T-cell (primary cell): ENCODE results near the gene TSR3. TPM values are rescaled to one million over a fixed set of nuclear protein-coding genes. Genes with fewer than 3 reads are reported as not detected.

Experiments used
- ATAC-seq, 4 experiments: fragments of 200-7000 bp in 3 of 4; fragments of 150-1000 bp in 1 of 4; cut with Tn5 transposase; replicated peaks in 1 of 4; 1 replicate in 3 of 4; 2 replicates in 1 of 4; pipeline ENCODE4 v1.10.0; 2021; ENCODE audit warnings: moderate library complexity in 3 of 4, mild to moderate bottlenecking in 2 of 4, moderate number of reproducible peaks in 1 of 4
- CTCF ChIA-PET, 2 donors: fragments of 300-600 bp; sonication (Branson Sonifier 250); formaldehyde crosslinking; loops; one replicate each; lab custom pipeline; 2022; ENCODE audit warnings: antibody characterized with exemption in 2 of 2; lab: Charles Lee
- POLR2A ChIA-PET, 2 donors: fragments of 300-600 bp; sonication (Branson Sonifier 250); formaldehyde crosslinking; loops; one replicate each; lab custom pipeline; 2022; ENCODE audit warnings: antibody characterized with exemption in 2 of 2; lab: Charles Lee
- DNase-seq, 35 experiments: peaks; one replicate each; pipeline versions ENCODE4 v3.0.0 to v3.0.0-alpha.2; 2013 to 2023
- H3K27ac ChIP-seq: one replicate; pipeline ENCODE4 v1.5.1; 2013; ENCODE audit warnings: low read length
- H3K27me3 ChIP-seq, 2 experiments: replicated peaks in 1 of 2; 1 replicate in 1 of 2; 2 replicates in 1 of 2; pipeline versions ENCODE4 v1.6.1 to v1.7.0; 2013; ENCODE audit warnings: low read length in 1 of 2, mixed read lengths in 1 of 2; ENCODE audit not compliant: control insufficient read depth in 2 of 2, insufficient read depth in 2 of 2; ENCODE audit errors: extremely low read depth in 1 of 2
- H3K36me3 ChIP-seq, 2 donors: 1 replicate in 1 of 2; 2 replicates in 1 of 2; pipeline versions ENCODE4 v1.6.1 to v1.7.0; 2013; ENCODE audit warnings: low read length in 1 of 2; ENCODE audit not compliant: control insufficient read depth in 2 of 2, insufficient read depth in 1 of 2; ENCODE audit errors: extremely low read depth in 1 of 2
- H3K4me1 ChIP-seq, 2 experiments: 1 replicate in 1 of 2; 2 replicates in 1 of 2; pipeline versions ENCODE4 v1.6.1 to v1.7.0; 2013; ENCODE audit warnings: low read length in 2 of 2, mixed read lengths in 1 of 2; ENCODE audit not compliant: insufficient read depth in 2 of 2, control insufficient read depth in 1 of 2; ENCODE audit errors: extremely low read depth in 1 of 2
- H3K4me3 ChIP-seq, 2 donors: 1 replicate in 1 of 2; 2 replicates in 1 of 2; pipeline versions ENCODE4 v1.5.1 to v1.7.0; 2013; ENCODE audit warnings: mild to moderate bottlenecking in 2 of 2, low read length in 1 of 2, moderate library complexity in 1 of 2; ENCODE audit not compliant: control insufficient read depth in 1 of 2; ENCODE audit errors: extremely low read depth in 1 of 2
- H3K9me3 ChIP-seq: 2 replicates; pipeline ENCODE4 v1.7.0; 2013
- H3K27ac Mint-ChIP-seq, 2 donors: one replicate each; pipeline ENCODE4 v1.8.0; 2020 to 2021; ENCODE audit warnings: mild to moderate bottlenecking in 2 of 2, mixed read lengths in 2 of 2
- H3K27me3 Mint-ChIP-seq, 2 donors: one replicate each; pipeline ENCODE4 v1.8.0; 2021 to 2022; ENCODE audit warnings: mixed read lengths in 2 of 2
- H3K36me3 Mint-ChIP-seq: one replicate; pipeline ENCODE4 v1.8.0; 2021; ENCODE audit warnings: mixed read lengths
- H3K4me1 Mint-ChIP-seq, 3 donors: one replicate each; pipeline ENCODE4 v1.8.0; 2020 to 2022; ENCODE audit warnings: mixed read lengths in 3 of 3, mild to moderate bottlenecking in 1 of 3
- H3K4me3 Mint-ChIP-seq, 3 donors: one replicate each; pipeline ENCODE4 v1.8.0; 2020 to 2022; ENCODE audit warnings: mild to moderate bottlenecking in 3 of 3, mixed read lengths in 3 of 3, moderate library complexity in 3 of 3
- H3K9me3 Mint-ChIP-seq, 3 donors: one replicate each; pipeline ENCODE4 v1.8.0; 2020 to 2022; ENCODE audit warnings: mixed read lengths in 3 of 3
- WGBS: methylation state at CpG from one replicate; pipeline ENCODE4 v1.1.5; 2013; ENCODE audit warnings: missing lambda C conversion rate; ENCODE audit not compliant: insufficient coverage; 5-methylcytosine and 5-hydroxymethylcytosine counted together
- total RNA-seq, 35 experiments: library from RNA in 6 of 35; stranded (reverse) in 6 of 35; fragments of 120-200 nt in 1 of 35; gene quantifications; one replicate each; pipeline versions ENCODE4 v1.2.1 to v1.2.4 and lab custom pipeline; 2013 to 2026

TSR3 gene
- total RNA-seq, 5 donors from 2014 or later (not counting 1 experiment from before 2014, with no cell fraction given): 25.4 to 53.1 (median 48.1) TPM

DNA sequence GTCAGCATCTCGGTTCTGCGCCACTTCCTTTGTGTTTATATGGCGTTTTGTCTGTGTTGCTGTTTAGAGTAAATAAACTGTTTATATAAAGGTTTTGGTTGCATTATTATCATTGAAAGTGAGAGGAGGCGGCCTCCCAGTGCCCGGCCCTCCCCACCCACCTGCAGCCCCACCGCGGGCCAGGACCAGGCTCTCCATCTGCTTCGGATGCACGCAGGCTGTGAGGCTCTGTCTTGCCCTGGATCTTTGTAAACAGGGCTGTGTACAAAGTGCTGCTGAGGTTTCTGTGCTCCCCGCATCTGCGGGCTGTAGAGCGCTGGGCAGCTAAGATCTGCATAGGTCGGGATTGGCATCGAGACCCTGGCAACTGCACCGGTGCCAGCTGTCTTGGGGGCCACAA, 26.4 kb downstream of the TSR3 start:
- H3K27me3 ChIP-seq: peaks cover 0 to 8% of the 10 kb centered on the region in 2 experiments
- Mint-ChIP-seq H3K27ac (no peak overlapping the region), H3K4me1 (no peaks in the 10 kb centered on the region), H3K9me3 (no peaks in the 10 kb centered on the region), H3K27me3 (no peaks in the 10 kb centered on the region), H3K4me3 (no peak overlapping the region), H3K36me3 (peaks cover 15% of the 10 kb centered on the region)
- H3K27ac ChIP-seq: no peak overlapping the region
- POLR2A ChIA-PET: no interaction called here
- no peaks in the 10 kb centered on the region for H3K4me1 ChIP-seq
- no peaks in the 10 kb centered on the region for H3K9me3 ChIP-seq
- DNase-seq (no peak), ATAC-seq (no peak)
- CTCF ChIA-PET: no interaction called here
- WGBS: 98% methylated on average over 9 of the region's 15 CpGs
- no peak overlapping the region for H3K4me3 ChIP-seq
- H3K36me3 ChIP-seq: peaks cover 32 to 39% of the 10 kb centered on the region in 2 donors

DNA sequence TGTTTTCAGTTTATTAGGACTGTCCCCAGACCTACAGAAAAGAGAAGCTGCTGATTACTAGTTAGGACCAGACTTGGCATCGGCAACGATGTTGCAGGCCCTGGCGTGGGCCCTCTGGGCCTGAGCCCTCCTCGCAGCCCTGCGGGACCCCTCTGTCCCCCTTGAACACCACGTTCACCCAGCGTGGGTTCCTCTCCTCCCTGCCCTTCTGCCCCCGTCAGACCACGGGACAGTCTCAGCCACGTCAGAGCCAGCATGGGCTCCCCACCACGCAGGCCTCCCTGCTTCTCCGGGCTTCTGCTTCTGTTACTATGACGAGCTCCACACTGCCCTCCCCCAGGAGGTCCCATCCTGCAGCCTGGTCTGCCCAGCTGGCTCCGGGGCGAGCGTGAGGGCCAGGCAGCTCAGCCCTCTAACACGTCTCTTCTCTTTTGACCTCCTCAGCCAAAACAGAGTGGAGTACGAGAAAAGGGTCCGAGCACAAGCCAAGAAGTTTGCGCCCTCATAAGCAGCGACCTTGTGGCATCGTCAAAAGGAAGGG, 27.3 kb downstream of the TSR3 start:
- Mint-ChIP-seq H3K27me3 (no peaks in the 10 kb centered on the region), H3K36me3 (peaks cover 22% of the 10 kb centered on the region), H3K27ac (no peak overlapping the region), H3K4me3 (no peak overlapping the region), H3K9me3 (no peaks in the 10 kb centered on the region), H3K4me1 (no peaks in the 10 kb centered on the region)
- no peak for DNase-seq
- H3K27ac ChIP-seq: no peak overlapping the region
- peaks cover 0 to 4% of the 10 kb centered on the region in 2 experiments for H3K27me3 ChIP-seq
- peaks cover 40 to 48% of the 10 kb centered on the region in 2 donors for H3K36me3 ChIP-seq
- no peak for ATAC-seq
- ChIA-PET CTCF (no interaction called here), POLR2A (no interaction called here)
- 92% methylated on average over 17 of the region's 22 CpGs for WGBS
- H3K4me3 ChIP-seq: no peak overlapping the region
- no peaks in the 10 kb centered on the region for H3K9me3 ChIP-seq
- H3K4me1 ChIP-seq: no peaks in the 10 kb centered on the region

DNA sequence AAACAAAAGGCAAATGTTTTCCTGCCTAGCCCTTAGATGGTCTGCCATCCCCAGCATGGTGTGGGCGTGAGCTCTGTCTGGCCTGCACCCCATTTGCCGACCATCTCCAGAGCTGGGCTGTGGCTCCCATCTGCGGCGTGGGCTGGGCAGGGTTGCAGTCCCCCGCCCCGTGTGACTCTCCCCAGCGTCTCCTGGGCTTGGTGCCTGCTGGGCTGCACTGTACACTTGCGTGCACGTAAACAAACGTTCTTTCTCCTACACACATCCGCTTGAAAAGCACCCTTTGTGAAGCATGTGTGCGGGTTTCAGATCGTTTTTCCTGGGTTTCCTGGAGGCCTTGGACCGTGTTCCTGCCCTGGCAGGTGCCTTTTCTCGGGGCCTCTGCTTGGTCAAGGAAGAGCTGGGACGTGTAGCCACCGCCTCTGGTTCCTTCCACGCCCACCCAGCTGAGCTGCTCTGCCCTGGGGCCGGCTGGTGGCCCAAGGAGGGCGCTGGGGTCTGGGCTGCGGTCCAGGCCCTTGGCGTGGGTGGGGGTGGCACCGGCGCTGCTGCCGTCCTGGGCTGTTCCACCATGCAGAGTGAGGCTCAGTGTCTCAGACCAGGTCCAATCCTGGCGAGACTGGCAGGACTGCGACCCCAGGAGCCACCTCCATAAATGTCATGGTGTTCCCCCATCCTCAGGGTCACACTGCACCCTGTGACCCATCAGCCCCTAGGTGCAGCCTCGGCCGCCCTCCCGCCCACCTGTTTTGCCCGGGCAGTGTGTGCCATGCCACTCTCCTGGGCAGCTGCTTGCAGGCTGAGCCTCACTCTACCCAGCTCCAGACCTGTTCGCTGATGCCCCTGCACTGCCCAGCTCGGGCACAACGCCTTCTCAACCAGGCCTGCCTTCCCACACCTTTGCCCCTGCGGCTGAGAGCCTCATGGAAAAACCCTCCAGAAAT, 28.1 kb downstream of the TSR3 start:
- POLR2A ChIA-PET: no interaction called here
- Mint-ChIP-seq H3K27ac (no peak overlapping the region), H3K4me3 (no peak overlapping the region), H3K27me3 (no peaks in the 10 kb centered on the region), H3K9me3 (no peaks in the 10 kb centered on the region), H3K36me3 (peaks cover 24% of the 10 kb centered on the region), H3K4me1 (no peaks in the 10 kb centered on the region)
- no peak for DNase-seq
- ATAC-seq: peak in 1 of 4 experiments; percentile 9
- H3K4me1 ChIP-seq: no peaks in the 10 kb centered on the region
- no peaks in the 10 kb centered on the region for H3K9me3 ChIP-seq
- 95% methylated on average over 32 of the region's 35 CpGs for WGBS
- no peak overlapping the region for H3K4me3 ChIP-seq
- no peak overlapping the region for H3K27ac ChIP-seq
- CTCF ChIA-PET: no interaction called here
- peaks cover 0 to 4% of the 10 kb centered on the region in 2 experiments for H3K27me3 ChIP-seq
- peaks cover 46 to 56% of the 10 kb centered on the region in 2 donors for H3K36me3 ChIP-seq

GRCh38 chr16:1322407-1322806, 29.3 kb downstream of the TSR3 start:
- Mint-ChIP-seq H3K4me1 (no peaks in the 10 kb centered on the region), H3K36me3 (peaks cover 36% of the 10 kb centered on the region), H3K9me3 (no peaks in the 10 kb centered on the region), H3K4me3 (no peak overlapping the region), H3K27me3 (no peaks in the 10 kb centered on the region), H3K27ac (no peak overlapping the region)
- Histone ChIP-seq H3K4me1 (no peaks in the 10 kb centered on the region), H3K36me3 (peaks cover 48 to 67% of the 10 kb centered on the region in 2 donors), H3K27me3 (peaks cover 0 to 4% of the 10 kb centered on the region in 2 experiments), H3K4me3 (no peak overlapping the region), H3K9me3 (no peaks in the 10 kb centered on the region), H3K27ac (no peak overlapping the region)
- ChIA-PET POLR2A (interaction anchor here (0.6 kb wide), 2 partner anchors 9 to 176 kb away, joined by 3 to 5 read pairs; no protein-coding TSS in a partner anchor), CTCF (no interaction called here)
- 88% methylated on average over 4 of the region's 8 CpGs for WGBS
- ATAC-seq (no peak), DNase-seq (no peak)

GRCh38 chr16:1320658-1321240, 30.9 kb downstream of the TSR3 start:
- H3K27me3 Mint-ChIP-seq: no peaks in the 10 kb centered on the region
- H3K27ac ChIP-seq: no peak overlapping the region
- H3K27ac Mint-ChIP-seq: no peak overlapping the region
- peaks cover 0 to 4% (median 4%) of the 10 kb centered on the region in 3 donors for H3K4me1 Mint-ChIP-seq
- H3K4me3 Mint-ChIP-seq: no peak overlapping the region
- H3K4me3 ChIP-seq: no peak overlapping the region
- H3K9me3 ChIP-seq: no peaks in the 10 kb centered on the region
- no peak for ATAC-seq
- DNase-seq: no peak
- WGBS: 86% methylated on average over 14 of the region's 22 CpGs
- CTCF ChIA-PET: no interaction called here
- H3K9me3 Mint-ChIP-seq: no peaks in the 10 kb centered on the region
- peaks cover 0 to 4% of the 10 kb centered on the region in 2 experiments for H3K27me3 ChIP-seq
- H3K4me1 ChIP-seq: no peaks in the 10 kb centered on the region
- peaks cover 45% of the 10 kb centered on the region for H3K36me3 Mint-ChIP-seq
- POLR2A ChIA-PET: no interaction called here
- peaks cover 53 to 81% of the 10 kb centered on the region in 2 donors for H3K36me3 ChIP-seq

DNA sequence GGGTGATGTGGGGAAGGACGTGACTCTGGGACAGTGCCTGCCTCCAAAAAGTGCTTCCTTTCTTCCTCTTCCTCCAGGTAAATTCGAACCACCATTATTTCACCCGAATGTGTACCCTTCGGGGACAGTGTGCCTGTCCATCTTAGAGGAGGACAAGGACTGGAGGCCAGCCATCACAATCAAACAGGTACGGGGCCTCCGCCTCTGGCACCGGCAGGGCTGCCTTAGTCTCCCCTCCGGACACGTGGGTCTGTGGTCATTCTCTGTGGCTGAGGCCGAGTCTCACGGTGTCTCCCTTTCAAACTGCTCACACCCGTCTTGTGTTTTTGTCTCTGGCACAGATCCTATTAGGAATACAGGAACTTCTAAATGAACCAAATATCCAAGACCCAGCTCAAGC, 31.6 kb downstream of the TSR3 start:
- H3K27ac Mint-ChIP-seq: no peak overlapping the region
- no peak for ATAC-seq
- peaks cover 54 to 84% of the 10 kb centered on the region in 2 donors for H3K36me3 ChIP-seq
- H3K4me1 ChIP-seq: no peaks in the 10 kb centered on the region
- peaks cover 49% of the 10 kb centered on the region for H3K36me3 Mint-ChIP-seq
- 92% methylated on average over 7 of the region's 12 CpGs for WGBS
- no peaks in the 10 kb centered on the region for H3K9me3 Mint-ChIP-seq
- DNase-seq: no peak
- H3K4me3 ChIP-seq: no peak overlapping the region
- no peaks in the 10 kb centered on the region for H3K9me3 ChIP-seq
- no peaks in the 10 kb centered on the region for H3K27me3 Mint-ChIP-seq
- H3K27me3 ChIP-seq: peaks cover 0 to 4% of the 10 kb centered on the region in 2 experiments
- no peak overlapping the region for H3K4me3 Mint-ChIP-seq
- peaks cover 0 to 4% (median 4%) of the 10 kb centered on the region in 3 donors for H3K4me1 Mint-ChIP-seq
- ChIA-PET POLR2A (interaction anchor here in 1 of 2 donors (0.6 kb wide), 1 partner anchor 23 kb away, joined by 6 read pairs; no protein-coding TSS in a partner anchor), CTCF (no interaction called here)
- H3K27ac ChIP-seq: no peak overlapping the region
